GM12878 (cell line): ENCODE measurements around the gene DNAH9. TPM values are rescaled to one million over a fixed set of nuclear protein-coding genes. Genes with fewer than 3 reads are reported as not detected.

Source experiments
- ATAC-seq: fragments of 200-7000 bp; cut with Tn5 transposase; 3 replicates; pipeline ENCODE4 v1.9.1; 2020; ENCODE audit warnings: mild to moderate bottlenecking, moderate library complexity
- BruUV-seq: library from RNA; stranded (reverse); fragments of 400-500 nt; replicated peaks from 2 replicates; lab custom pipeline; 2021; lab: Mats Ljungman, UMichigan
- CTCF ChIA-PET: fragments of 300-600 bp; sonication (Branson Sonifier 250); formaldehyde crosslinking; extraction: SDS; loops from one replicate; lab custom pipeline; 2021; ENCODE audit warnings: inconsistent platforms; lab: Yijun Ruan, JAX
- POLR2A ChIA-PET: fragments of 350-600 bp; formaldehyde crosslinking; extraction: SDS; loops from one replicate; lab custom pipeline; 2021; ENCODE audit warnings: inconsistent platforms; lab: Charles Lee
- RAD21 ChIA-PET: fragments of 300-600 bp; sonication (Branson Sonifier 250); formaldehyde crosslinking; loops from one replicate; lab custom pipeline; 2023; ENCODE audit warnings: antibody characterized with exemption; ENCODE audit not compliant: unreplicated experiment; lab: Charles Lee
- SMC1A ChIA-PET: fragments of 300-600 bp; sonication (Branson Sonifier 250); formaldehyde crosslinking; loops from one replicate; lab custom pipeline; 2023; ENCODE audit not compliant: unreplicated experiment, uncharacterized antibody; lab: Charles Lee
- DNase-seq: peaks from one replicate; pipeline ENCODE4 v3.0.0-alpha.2; 2011; ENCODE audit warnings: low read depth, low spot score
- FAIRE-seq: peaks from 3 replicates; lab custom pipeline; 2011; peaks lifted over from hg19 to GRCh38; lab: Jason Lieb, UNC
- H2AFZ ChIP-seq: 2 replicates; pipeline ENCODE4 v1.6.0; 2011; ENCODE audit warnings: low read depth, low read length, control low read depth; ENCODE audit not compliant: control insufficient read depth
- H3K27ac ChIP-seq: 2 replicates; pipeline ENCODE4 v1.5.1; 2011; ENCODE audit warnings: control low read depth; ENCODE audit not compliant: control insufficient read depth, insufficient read depth
- H3K27me3 ChIP-seq, 2 experiments: replicated peaks in 1 of 2; 2 replicates each; pipeline versions ENCODE4 v1.6.0 to v1.6.1; 2011; ENCODE audit warnings: low read length in 1 of 2; ENCODE audit not compliant: control insufficient read depth in 2 of 2, insufficient read depth in 2 of 2
- H3K36me3 ChIP-seq, 2 experiments: 2 replicates each; pipeline ENCODE4 v1.5.1; 2011; ENCODE audit warnings: low read length in 1 of 2; ENCODE audit not compliant: control insufficient read depth in 2 of 2, insufficient read depth in 2 of 2
- H3K4me1 ChIP-seq: 2 replicates; pipeline ENCODE4 v1.6.1; 2011; ENCODE audit warnings: mild to moderate bottlenecking, low read length, moderate library complexity, mixed read lengths; ENCODE audit not compliant: control insufficient read depth, insufficient read depth
- H3K4me2 ChIP-seq: 2 replicates; pipeline ENCODE4 v1.6.0; 2011; ENCODE audit warnings: control low read depth; ENCODE audit not compliant: control insufficient read depth, insufficient read depth
- H3K4me3 ChIP-seq: fragments of 200-600 bp; sonication (generic); 2 replicates; pipeline ENCODE4 v1.5.1; 2016
- H3K79me2 ChIP-seq: 2 replicates; pipeline ENCODE4 v1.6.0; 2011; ENCODE audit warnings: low read length; ENCODE audit not compliant: control insufficient read depth, insufficient read depth
- H3K9ac ChIP-seq: 2 replicates; pipeline ENCODE4 v1.8.0; 2011; ENCODE audit warnings: low read length, control low read depth, mixed read lengths; ENCODE audit not compliant: control insufficient read depth, insufficient read depth
- H3K9me3 ChIP-seq: replicated peaks from 3 replicates; pipeline ENCODE4 v1.5.1; 2011; ENCODE audit warnings: mild to moderate bottlenecking, low read length; ENCODE audit not compliant: control insufficient read depth, insufficient read depth
- H4K20me1 ChIP-seq: 2 replicates; pipeline ENCODE4 v1.6.0; 2011; ENCODE audit not compliant: control insufficient read depth, insufficient read depth
- ATF2 ChIP-seq: IDR thresholded peaks from 2 replicates; pipeline ENCODE4 v1.6.1; 2012; ENCODE audit warnings: low read length, inconsistent platforms
- BCLAF1 ChIP-seq: fragments of 450-650 bp; IDR thresholded peaks from 2 replicates; pipeline ENCODE4 v1.6.1; 2017; ENCODE audit warnings: antibody characterized with exemption, mild to moderate bottlenecking, moderate library complexity
- BHLHE40 ChIP-seq, 2 experiments: fragments of 450-650 bp in 1 of 2; IDR thresholded peaks; 2 replicates each; pipeline ENCODE4 v1.6.1; 2011 to 2017; ENCODE audit warnings: low read depth in 2 of 2, borderline replicate concordance in 1 of 2, improper control_type of control experiment in 1 of 2, low read length in 1 of 2, mild to moderate bottlenecking in 1 of 2
- CHD1 ChIP-seq: IDR thresholded peaks from 2 replicates; pipeline ENCODE4 v1.6.1; 2012; ENCODE audit warnings: low read depth, low read length, improper control_type of control experiment
- GATAD2B ChIP-seq: fragments of 450-650 bp; conservative IDR thresholded peaks from 2 replicates; pipeline ENCODE4 v1.6.1; 2017; ENCODE audit warnings: low read depth, mild to moderate bottlenecking, moderate library complexity
- MEF2B ChIP-seq: fragments of 450-650 bp; IDR thresholded peaks from 2 replicates; pipeline ENCODE4 v1.6.1; 2018; ENCODE audit warnings: mild to moderate bottlenecking, moderate library complexity; ENCODE audit not compliant: partially characterized antibody, poor library complexity, severe bottlenecking
- SPI1 ChIP-seq: IDR thresholded peaks from 2 replicates; pipeline ENCODE4 v1.6.1; 2011; ENCODE audit warnings: low read depth, mild to moderate bottlenecking, low read length, moderate library complexity, borderline replicate concordance; ENCODE audit not compliant: insufficient read depth
- WGBS: methylation state at CpG from one replicate; pipeline ENCODE4 v1.1.6; 2016; ENCODE audit warnings: low lambda C conversion rate; ENCODE audit not compliant: insufficient replicate concordance, insufficient coverage; ENCODE audit errors: missing lambda C conversion rate; 5-methylcytosine and 5-hydroxymethylcytosine counted together
- in situ Hi-C: fragments of 300-500 bp; cut with MboI; formaldehyde crosslinking; loops from 9 replicates; pipeline ENCODE4 v1.14.3; 2018; ENCODE audit warnings: mixed read lengths
- intact Hi-C: fragments of 100-400 bp; cut with micrococcal nuclease; formaldehyde crosslinking; loops from one replicate; pipeline ENCODE4 v1.14.2; 2022; ENCODE audit not compliant: unreplicated experiment
- polyA plus RNA-seq, 11 experiments: library from polyadenylated mRNA; depleted of rRNA in 4 of 11; unstranded in 6 of 11; stranded (reverse) in 5 of 11; fragments of >200 nt; fragmentation: Nextera tagmentation in 4 of 11; fragmentation: Illumina TruSeq in 1 of 11; extraction: Ambion mirVana in 4 of 11; extraction: Trizol in 1 of 11; gene quantifications; 1 replicate in 1 of 11; 2 replicates in 10 of 11; pipeline versions ENCODE4 v1.2.1 to v1.2.3, GENCODE V29; 2011 to 2016; ENCODE audit warnings: inconsistent platforms in 2 of 11, missing spikeins in 2 of 11, low read depth in 1 of 11
- total RNA-seq, 4 experiments: library from RNA; depleted of rRNA in 3 of 4; stranded (reverse); fragments of >200 nt in 3 of 4; fragmentation: Illumina TruSeq in 1 of 4; extraction: Trizol in 1 of 4; gene quantifications; 2 replicates each; pipeline versions ENCODE4 v1.2.1 to v1.2.3, GENCODE V29; 2013 to 2021

DNAH9 gene
- total and polyA plus RNA-seq, 10 of the 15 experiments (the other 5 are each of a cell fraction or from before 2014, with no cell fraction given): 0.10 to 0.40 (median 0.19) TPM; not detected in 7

GRCh38 chr17:11871773-11872172, 273.5 kb downstream of the DNAH9 start:
- Histone ChIP-seq H3K9me3 (no peaks in the 10 kb centered on the region; the same call in 2 of the 3 replicates), H3K4me2 (no peak overlapping the region), H3K27me3 (no peaks in the 10 kb centered on the region), H3K9ac (no peak overlapping the region), H3K27ac (no peak overlapping the region), H2AFZ (no peak overlapping the region), H3K4me1 (no peaks in the 10 kb centered on the region), H3K79me2 (no peaks in the 10 kb centered on the region), H3K4me3 (no peak overlapping the region), H3K36me3 (no peaks in the 10 kb centered on the region), H4K20me1 (no peaks in the 10 kb centered on the region)
- ChIA-PET RAD21 (no interaction called here), CTCF (no interaction called here), POLR2A (no interaction called here), SMC1A (no interaction called here)
- BruUV-seq: no TSS peak
- TF ChIP-seq GATAD2B (no peak), CHD1 (no peak), SPI1 (no peak), BHLHE40 (IDR thresholded peaks at IDR 0.05; ENCODE audit: borderline replicate concordance in 1 of 2, low read depth in 2 of 2, low read length in 1 of 2) (no peak), MEF2B (no peak), ATF2 (no peak), BCLAF1 (no peak)
- no peak for DNase-seq
- in situ Hi-C loops: no loop called here
- no peak for ATAC-seq
- intact Hi-C loops: no loop called here
- FAIRE-seq: no peak
- 43% methylated on average over 10 of the region's 10 CpGs for WGBS
